OCI-LY1 (cell line): ENCODE measurements around the gene SMTNL1.

Source experiments
- CTCF ChIP-seq: fragments of 200-600 bp; sonication (generic), shearing (Covaris generic); IDR thresholded peaks from 2 replicates; pipeline ENCODE4 v1.5.1; 2017; ENCODE audit warnings: mild to moderate bottlenecking, antibody characterized with exemption, low read length, moderate library complexity, mixed read lengths
- EZH2 ChIP-seq: fragments of 200-600 bp; sonication (generic), shearing (Covaris generic); IDR thresholded peaks from 2 replicates; pipeline ENCODE4 v1.8.0; 2017; ENCODE audit warnings: borderline replicate concordance, mixed run types, mild to moderate bottlenecking, antibody characterized with exemption, low read length, moderate library complexity, mixed read lengths

- TF ChIP-seq EZH2 (no peak), CTCF (no peak)
Measured at GRCh38 chr11:57500926-57501325, 36.5 kb upstream of the SMTNL1 start.
